HS-27A (cell line): ENCODE data around the gene APCDD1L.

Experiments
- DNase-seq: peaks from one replicate; pipeline ENCODE4 v3.0.0-alpha.2; 2012; ENCODE audit warnings: low read depth, missing footprints

Gene APCDD1L

DNA sequence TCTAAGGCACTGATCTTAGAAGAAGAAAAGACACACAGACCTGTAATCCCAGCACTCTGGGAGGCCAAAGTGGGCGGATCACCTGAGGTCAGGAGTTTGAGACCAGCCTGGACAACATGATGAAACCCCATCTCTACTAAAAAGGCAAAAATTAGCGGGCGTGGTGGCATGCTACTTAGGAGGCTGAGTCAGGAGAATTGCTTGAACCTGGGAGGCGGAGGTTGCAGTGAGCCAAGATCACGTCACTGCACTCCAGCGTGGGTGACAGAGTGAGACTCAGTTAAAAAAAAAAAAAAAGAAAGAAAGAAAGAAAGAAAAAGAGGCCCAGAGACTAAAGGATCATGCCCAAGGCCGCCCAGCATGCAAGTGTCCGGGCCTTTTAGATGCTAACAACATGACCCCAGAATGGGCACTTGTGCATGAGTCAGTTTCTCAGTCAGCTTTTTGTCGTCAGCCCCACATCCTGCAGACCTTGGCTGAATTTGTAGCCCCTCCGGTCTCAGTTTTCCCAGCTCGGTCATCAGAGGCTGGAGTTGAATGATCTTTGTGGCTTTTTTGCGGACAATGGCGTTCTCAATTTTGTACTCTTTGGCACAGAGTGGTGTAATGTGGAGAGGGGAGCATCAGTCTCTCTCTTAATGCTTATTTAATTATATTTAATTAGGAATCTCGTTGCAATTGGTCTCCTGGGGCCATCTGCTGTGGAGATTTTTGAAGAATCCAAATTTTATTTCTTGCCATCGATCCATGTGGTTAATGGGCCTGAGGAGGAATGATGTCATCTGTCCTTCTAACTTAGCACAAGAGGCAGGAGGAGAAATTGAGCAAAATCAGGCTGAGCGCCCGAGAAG, 30.6 kb upstream of the APCDD1L start:
- DNase-seq, result no peak

DNA sequence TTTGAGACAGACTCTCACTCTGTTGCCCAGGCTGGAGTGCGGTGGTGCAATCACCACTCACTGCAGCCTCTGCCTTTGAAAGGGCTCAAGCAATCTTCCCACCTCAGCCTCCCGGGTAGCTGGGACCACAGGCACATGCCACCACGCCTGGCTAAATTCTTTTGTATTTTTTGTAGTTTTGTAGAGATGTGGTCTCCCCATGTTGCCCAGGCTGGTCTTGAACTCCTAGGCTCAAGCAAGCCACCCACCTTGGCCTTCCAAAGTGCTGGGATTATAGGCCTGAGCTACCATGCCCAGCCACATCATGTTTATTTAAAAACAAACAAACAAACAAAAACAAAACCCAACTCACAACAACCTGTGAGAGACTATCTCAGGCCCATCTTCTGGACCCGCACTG, 29.7 kb upstream of the APCDD1L start:
- no peak for DNase-seq

DNA sequence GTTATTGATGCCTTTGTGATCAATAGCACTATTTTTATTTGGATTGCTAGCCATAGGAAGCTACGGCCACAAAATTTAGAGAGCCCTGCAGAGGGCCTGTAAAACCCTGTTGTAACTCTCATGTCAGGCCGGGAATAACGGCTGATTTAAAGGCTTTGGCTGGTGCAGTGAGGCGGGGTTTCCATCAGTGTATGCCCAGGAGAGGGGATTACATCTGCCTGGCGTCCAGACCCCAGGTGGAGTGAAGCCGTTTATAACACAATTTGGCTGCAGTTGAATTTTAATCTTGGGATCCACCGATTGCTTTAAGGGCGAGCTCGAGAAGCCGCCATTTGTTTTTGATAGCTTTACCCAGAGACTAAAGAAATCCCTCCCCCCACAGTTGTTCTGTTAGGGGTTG, 29.1 kb upstream of the APCDD1L start:
- DNase-seq, result no peak

- DNase-seq, result no peak
Observed at GRCh38 chr20:58543274-58543673, 28.1 kb upstream of the APCDD1L start.

DNA sequence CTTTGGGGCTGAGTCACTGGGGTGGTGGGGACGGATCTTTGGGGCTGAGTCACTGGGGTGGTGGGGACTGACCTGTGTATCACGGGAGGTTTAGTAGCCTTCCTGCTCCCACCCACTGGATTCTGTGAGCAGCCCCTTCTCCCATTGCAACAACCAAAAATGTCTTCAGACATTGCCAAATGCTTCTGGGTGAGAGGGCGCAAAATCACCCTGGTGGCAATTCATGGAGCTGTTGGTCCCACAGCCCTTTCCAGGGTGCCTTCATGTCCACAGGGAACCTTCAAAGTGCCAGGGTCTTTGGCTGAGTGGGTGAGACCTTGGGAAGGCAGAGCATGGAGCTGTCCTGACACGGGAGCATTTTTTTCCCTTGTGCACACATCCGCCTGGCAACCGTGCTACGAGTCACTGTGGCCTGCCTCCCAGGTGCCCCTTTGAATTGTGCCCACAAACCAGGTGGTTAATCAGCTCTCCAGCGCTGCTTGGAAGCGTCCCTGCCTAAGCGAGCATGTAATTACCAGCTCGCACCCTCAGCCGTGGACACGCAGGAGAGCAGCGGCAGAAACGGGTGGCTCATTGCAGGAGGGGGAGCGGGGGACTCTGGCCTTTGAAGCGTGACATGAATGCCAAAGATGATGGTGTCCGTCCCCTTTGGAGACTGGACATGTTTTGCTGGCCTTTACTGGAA, 27.4 kb upstream of the APCDD1L start:
- DNase-seq, result no peak

GRCh38 chr20:58542034-58542410, 26.8 kb upstream of the APCDD1L start:
- peak; percentile 56 for DNase-seq

DNA sequence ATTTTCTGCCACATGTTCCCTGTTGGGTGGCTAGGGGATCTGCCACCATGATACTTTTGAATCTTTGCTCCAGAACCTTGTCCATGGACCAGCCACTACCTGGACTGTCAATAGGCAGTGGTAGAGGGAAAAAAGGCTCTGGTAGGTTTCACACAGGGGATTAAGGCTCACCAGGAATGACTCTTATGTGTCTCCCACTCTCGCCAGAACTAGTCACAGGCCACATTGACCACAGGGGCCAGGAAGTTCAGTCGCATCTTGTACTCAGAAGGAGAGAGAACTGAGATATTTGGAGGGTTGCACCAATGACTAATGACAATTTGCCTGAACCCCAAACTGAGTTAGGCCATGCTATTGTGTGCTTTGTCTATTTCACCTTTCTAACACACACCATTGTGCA, 23.6 kb upstream of the APCDD1L start:
- DNase-seq, result no peak

GRCh38 chr20:58537831-58538230, 22.6 kb upstream of the APCDD1L start:
- no peak for DNase-seq

DNA sequence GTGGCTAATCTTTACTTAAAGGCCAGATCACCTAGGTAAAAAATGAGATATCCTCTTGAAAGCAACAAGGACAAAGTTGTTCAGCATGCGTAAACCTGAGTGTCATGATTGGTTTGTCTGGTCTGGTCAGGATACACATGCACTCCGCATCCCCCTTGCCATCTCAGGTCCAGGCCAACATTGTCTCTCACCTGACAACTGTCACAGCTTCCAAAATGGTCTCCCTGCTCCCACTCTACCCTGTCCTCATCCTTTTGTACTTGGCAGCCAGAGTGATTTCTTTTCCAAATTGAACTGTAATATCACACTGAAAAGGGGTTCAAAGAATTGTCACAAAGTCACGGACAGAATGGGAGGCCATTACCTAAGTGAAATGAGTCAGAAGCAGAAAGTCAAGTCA, 21.1 kb upstream of the APCDD1L start:
- DNase-seq, result no peak

DNA sequence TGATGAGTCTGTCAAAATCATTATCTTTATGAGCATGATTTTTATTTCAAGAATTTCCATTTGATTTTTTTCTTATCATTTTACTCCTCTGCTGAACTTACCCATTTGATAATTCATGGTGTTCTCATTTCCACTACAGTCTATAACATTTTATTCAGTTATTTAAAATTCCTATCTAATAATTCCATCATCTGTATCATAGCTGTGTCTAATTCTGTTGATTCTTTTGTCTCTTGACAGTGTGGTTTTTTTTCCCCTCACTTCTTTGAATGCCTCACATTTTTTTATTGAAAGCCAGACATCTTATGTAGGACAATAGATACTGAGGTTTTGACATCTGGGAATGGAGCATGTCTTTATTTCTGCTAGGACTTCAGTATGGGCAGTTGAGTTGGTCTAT, 16.5 kb upstream of the APCDD1L start:
- no peak for DNase-seq

GRCh38 chr20:58531063-58531462, 15.9 kb upstream of the APCDD1L start:
- no peak for DNase-seq

- no peak for DNase-seq
Observed at GRCh38 chr20:58528412-58528811, 13.2 kb upstream of the APCDD1L start.

GRCh38 chr20:58526411-58526810, 11.2 kb upstream of the APCDD1L start:
- DNase-seq, result no peak

GRCh38 chr20:58524814-58525213, 9.6 kb upstream of the APCDD1L start:
- peak; percentile 52 for DNase-seq

DNA sequence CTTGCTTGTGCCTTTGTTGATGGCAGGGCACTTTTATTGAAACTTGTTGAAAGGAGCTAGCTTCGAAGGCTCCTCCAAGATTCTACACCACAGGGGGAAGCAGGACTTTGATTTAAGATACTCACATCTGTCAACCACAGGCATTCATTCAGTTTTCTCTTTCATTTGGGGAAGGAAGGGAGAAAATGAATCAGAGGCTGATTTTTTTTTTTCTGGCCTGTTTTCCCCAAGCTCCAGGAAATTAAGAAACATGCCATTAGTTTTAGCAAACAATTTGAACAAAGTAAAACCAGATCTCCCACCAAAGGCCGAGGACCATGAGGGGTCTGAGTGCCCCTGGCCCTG, 8.7 kb upstream of the APCDD1L start:
- DNase-seq, result no peak

DNA sequence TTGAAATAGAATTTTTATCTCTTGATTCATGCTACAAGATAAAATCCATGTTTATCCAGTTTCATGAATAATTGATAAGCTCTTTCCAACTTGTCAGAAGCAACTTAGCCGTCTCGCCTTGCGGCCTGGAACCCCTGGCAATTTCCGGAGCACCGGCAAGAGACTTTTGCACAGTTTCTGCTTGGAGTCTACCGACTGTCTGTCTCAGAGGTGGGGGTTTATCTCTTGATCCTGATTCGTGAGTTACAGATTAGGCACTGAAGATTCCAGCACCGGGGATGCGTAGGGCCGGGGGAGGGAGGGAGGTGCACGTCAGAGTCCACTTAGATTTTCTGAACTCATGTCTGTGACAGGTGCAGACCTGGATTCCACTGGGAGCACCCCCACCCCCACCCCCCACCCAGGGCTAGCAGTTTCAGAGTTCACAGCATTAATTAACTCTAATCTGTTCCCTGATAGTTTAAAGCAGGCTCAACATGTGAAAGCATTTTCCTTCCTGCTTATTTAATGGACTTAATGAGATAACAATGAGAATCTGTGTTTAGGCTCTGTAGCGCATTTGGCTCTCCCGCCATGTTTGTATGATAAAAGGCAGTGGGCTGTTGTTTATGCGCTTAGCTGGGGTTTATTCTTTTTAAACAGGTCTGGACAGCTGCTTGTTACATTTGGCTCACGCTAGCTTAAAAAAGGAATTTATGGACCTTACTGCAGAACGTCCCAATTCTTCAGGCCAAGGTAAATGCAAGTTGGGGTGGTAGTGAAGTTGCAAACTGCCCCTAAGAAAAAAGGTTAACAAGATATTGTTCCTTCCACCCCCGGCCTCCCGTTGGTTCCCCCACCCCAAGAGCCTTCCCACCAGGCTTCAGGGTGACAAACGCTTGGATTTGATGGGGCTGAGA, 8.1 kb upstream of the APCDD1L start:
- no peak for DNase-seq

DNA sequence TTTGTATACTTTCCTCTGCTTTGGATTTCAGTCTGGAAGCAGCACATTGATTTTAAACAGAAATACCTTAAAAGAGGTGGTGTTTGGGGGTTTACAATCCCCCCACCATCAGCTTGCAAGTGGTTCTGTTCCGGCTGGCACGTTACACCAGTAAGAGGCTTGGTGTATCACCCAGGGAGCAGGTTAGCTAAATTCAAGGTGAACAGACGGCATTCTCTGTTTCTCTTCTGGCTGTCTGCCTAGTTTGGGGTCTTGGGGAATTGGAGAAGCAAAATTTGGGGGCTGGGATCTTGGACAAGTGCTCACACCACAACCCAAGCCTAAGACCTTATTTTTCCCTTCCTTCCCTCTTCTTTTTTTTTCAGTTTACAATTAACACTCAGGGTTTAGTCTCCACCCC, 7.5 kb upstream of the APCDD1L start:
- DNase-seq, result no peak

DNA sequence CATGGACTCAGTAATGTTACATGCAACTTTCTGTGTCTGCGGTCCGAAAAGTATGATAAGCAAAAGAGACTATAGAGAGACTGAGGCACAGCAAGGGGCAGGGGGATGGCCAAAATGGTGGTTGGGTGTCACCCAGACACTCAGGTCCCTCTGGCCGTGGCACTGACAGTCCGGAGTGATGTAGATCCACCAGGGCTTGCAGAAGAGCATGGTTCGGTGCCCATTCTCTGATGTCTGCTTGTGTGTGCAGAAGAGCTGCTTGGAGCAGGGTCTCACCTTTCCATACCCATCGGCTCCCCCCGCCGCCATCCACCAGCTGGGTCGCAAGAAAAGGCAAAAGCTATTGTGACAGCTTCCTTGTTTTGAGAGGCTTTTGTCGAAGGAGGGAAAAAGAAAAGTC, 6.6 kb upstream of the APCDD1L start:
- DNase-seq, result no peak

DNA sequence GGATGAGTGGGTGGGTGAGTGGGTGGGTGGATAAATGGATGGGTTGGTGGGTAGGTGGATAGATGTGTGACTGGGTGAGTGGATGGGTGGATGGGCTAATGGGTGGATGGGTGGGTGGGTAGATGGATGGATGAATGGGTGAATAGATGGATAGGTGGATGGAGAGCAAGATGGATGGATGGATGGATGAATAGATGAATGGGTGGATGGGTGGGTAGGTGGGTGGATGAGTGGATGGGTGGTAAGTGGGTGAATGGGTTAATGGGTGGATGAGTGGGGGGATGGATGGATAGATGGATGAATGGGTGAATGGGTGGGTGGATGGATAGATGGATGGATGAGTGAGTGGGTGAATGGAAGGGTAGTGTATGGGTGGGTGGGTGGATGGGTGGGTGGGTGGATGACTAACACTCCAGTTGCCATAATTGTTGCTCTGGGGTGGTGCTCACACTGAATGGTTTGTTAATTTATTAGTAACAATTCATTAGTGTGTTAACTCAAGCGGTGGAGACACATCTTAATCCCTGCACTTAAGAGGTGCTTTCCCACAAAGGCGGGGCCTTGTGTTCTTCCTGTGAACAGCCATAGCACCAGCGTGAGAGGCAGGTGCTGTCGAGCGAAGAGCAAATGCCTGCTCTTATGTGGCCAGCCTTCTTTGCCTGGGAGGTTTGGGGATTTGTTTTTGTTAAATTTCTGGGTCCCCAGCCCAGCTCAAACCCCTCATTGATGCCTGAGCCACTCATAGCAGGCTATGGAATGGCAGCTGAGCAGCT, 4.9 kb upstream of the APCDD1L start:
- no peak for DNase-seq

GRCh38 chr20:58518896-58519593, 3.8 kb upstream of the APCDD1L start:
- DNase-seq, result no peak

GRCh38 chr20:58518387-58518786, 3.2 kb upstream of the APCDD1L start:
- no peak for DNase-seq
